ENCODE results near the gene CX3CL1. TPM values are rescaled to one million over a fixed set of nuclear protein-coding genes. Genes with fewer than 3 reads are reported as not detected.

CX3CL1 gene
- total RNA-seq, 2 experiments from 2014 or later = not detected

DNA sequence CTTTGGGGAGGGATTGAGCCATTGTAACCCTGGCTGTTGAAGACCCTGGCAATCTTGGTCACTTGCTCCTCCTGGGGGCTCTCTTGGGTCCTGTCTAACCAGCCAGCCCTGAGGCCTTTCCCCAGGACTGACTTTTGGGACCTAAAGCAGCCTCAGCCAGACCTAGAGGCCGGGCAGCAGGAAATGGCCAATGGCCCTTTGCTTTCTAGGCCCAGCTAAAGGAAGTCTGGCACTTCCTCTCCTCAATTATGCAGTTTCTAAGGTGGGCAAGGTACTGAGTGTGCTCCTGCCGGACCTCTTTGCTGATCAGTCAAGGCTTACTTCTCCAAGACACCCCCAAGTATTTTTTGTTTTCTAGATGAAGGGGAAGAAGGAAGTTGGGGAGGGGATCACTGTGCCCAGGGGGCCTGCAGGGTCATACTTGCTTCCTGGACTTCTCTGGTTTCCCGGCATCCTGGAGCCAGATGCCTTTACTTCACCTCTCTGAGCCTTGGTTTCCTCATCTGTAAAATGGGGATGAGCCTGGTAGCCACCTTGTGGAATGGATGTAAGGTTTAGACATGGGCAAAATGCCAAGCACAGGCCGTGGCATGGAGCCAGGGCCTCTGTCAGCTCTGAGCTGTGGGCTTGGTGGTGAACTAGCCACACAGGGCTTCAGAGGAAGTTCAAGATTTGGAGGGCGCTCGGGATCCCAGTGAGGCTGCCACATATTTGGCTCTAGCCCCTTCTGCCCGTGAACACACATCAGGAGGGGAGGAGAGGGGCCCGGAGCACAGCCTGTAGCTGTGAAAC lies 8.6 kb downstream of the CX3CL1 start:
- no peak for DNase-seq
- no peaks in the 10 kb centered on the region for H3K36me3 Mint-ChIP-seq (ENCODE audit: low read depth)
- H3K4me3 Mint-ChIP-seq = no peak overlapping the region
- no peaks in the 10 kb centered on the region for H3K9me3 Mint-ChIP-seq
- ChIA-PET CTCF (interaction anchor here (0.6 kb wide), 2 partner anchors 50 to 56 kb away, joined by 3 read pairs; no protein-coding TSS in a partner anchor), POLR2A (no interaction called here)
- H3K27me3 Mint-ChIP-seq = peaks cover 2% of the 10 kb centered on the region
- H3K4me1 Mint-ChIP-seq = peaks cover 9% of the 10 kb centered on the region
- no peak overlapping the region for H3K27ac Mint-ChIP-seq

DNA sequence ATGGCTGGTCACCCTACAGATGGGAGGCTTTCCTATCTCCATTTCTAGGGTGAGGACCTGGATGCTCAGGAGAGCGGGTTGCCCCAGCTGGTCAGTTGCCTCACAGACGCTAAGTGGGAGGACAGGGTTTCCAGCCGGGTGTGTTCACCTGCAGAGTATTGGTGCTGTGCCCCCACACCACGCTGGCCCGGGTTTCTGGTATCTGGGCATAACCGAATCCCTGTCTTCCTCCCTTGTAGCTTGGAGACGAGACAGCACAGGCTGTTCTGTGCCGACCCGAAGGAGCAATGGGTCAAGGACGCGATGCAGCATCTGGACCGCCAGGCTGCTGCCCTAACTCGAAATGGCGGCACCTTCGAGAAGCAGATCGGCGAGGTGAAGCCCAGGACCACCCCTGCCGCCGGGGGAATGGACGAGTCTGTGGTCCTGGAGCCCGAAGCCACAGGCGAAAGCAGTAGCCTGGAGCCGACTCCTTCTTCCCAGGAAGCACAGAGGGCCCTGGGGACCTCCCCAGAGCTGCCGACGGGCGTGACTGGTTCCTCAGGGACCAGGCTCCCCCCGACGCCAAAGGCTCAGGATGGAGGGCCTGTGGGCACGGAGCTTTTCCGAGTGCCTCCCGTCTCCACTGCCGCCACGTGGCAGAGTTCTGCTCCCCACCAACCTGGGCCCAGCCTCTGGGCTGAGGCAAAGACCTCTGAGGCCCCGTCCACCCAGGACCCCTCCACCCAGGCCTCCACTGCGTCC lies 9.7 kb downstream of the CX3CL1 start:
- CTCF ChIA-PET = interaction anchor here (0.9 kb wide), 1 partner anchor 11 kb away, joined by 3 read pairs; no protein-coding TSS in a partner anchor
- DNase-seq = no peak
- Mint-ChIP-seq H3K27ac (no peak overlapping the region), H3K36me3 (ENCODE audit: low read depth) (no peaks in the 10 kb centered on the region), H3K27me3 (no peaks in the 10 kb centered on the region), H3K4me3 (no peak overlapping the region), H3K9me3 (no peaks in the 10 kb centered on the region), H3K4me1 (peaks cover 9% of the 10 kb centered on the region)
- POLR2A ChIA-PET = no interaction called here

DNA sequence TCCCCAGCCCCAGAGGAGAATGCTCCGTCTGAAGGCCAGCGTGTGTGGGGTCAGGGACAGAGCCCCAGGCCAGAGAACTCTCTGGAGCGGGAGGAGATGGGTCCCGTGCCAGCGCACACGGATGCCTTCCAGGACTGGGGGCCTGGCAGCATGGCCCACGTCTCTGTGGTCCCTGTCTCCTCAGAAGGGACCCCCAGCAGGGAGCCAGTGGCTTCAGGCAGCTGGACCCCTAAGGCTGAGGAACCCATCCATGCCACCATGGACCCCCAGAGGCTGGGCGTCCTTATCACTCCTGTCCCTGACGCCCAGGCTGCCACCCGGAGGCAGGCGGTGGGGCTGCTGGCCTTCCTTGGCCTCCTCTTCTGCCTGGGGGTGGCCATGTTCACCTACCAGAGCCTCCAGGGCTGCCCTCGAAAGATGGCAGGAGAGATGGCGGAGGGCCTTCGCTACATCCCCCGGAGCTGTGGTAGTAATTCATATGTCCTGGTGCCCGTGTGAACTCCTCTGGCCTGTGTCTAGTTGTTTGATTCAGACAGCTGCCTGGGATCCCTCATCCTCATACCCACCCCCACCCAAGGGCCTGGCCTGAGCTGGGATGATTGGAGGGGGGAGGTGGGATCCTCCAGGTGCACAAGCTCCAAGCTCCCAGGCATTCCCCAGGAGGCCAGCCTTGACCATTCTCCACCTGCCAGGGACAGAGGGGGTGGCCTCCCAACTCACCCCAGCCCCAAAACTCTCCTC lies 10.4 kb downstream of the CX3CL1 start:
- Mint-ChIP-seq H3K4me1 (peaks cover 3% of the 10 kb centered on the region), H3K27me3 (no peaks in the 10 kb centered on the region)

DNA sequence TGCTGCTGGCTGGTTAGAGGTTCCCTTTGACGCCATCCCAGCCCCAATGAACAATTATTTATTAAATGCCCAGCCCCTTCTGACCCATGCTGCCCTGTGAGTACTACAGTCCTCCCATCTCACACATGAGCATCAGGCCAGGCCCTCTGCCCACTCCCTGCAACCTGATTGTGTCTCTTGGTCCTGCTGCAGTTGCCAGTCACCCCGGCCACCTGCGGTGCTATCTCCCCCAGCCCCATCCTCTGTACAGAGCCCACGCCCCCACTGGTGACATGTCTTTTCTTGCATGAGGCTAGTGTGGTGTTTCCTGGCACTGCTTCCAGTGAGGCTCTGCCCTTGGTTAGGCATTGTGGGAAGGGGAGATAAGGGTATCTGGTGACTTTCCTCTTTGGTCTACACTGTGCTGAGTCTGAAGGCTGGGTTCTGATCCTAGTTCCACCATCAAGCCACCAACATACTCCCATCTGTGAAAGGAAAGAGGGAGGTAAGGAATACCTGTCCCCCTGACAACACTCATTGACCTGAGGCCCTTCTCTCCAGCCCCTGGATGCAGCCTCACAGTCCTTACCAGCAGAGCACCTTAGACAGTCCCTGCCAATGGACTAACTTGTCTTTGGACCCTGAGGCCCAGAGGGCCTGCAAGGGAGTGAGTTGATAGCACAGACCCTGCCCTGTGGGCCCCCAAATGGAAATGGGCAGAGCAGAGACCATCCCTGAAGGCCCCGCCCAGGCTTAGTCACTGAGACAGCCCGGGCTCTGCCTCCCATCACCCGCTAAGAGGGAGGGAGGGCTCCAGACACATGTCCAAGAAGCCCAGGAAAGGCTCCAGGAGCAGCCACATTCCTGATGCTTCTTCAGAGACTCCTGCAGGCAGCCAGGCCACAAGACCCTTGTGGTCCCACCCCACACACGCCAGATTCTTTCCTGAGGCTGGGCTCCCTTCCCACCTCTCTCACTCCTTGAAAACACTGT lies 11.3 kb downstream of the CX3CL1 start:
- no peaks in the 10 kb centered on the region for H3K36me3 Mint-ChIP-seq (ENCODE audit: low read depth)
- no peaks in the 10 kb centered on the region for H3K4me1 Mint-ChIP-seq
- H3K9me3 Mint-ChIP-seq = no peaks in the 10 kb centered on the region
- H3K4me3 Mint-ChIP-seq = no peak overlapping the region
- H3K27ac Mint-ChIP-seq = no peak overlapping the region
- peaks cover 1% of the 10 kb centered on the region for H3K27me3 Mint-ChIP-seq
- CTCF ChIA-PET = no interaction called here
- no peak for DNase-seq
- POLR2A ChIA-PET = no interaction called here

More for the DNA sequence above, 10.4 kb downstream of the CX3CL1 start:
- no peak overlapping the region for H3K4me3 Mint-ChIP-seq
- POLR2A ChIA-PET = no interaction called here
- no peaks in the 10 kb centered on the region for H3K36me3 Mint-ChIP-seq (ENCODE audit: low read depth)
- no peaks in the 10 kb centered on the region for H3K9me3 Mint-ChIP-seq
- H3K27ac Mint-ChIP-seq = no peak overlapping the region
- CTCF ChIA-PET = interaction anchor here (0.9 kb wide), 1 partner anchor 10 kb away, joined by 3 read pairs; no protein-coding TSS in a partner anchor
- no peak for DNase-seq

DNA sequence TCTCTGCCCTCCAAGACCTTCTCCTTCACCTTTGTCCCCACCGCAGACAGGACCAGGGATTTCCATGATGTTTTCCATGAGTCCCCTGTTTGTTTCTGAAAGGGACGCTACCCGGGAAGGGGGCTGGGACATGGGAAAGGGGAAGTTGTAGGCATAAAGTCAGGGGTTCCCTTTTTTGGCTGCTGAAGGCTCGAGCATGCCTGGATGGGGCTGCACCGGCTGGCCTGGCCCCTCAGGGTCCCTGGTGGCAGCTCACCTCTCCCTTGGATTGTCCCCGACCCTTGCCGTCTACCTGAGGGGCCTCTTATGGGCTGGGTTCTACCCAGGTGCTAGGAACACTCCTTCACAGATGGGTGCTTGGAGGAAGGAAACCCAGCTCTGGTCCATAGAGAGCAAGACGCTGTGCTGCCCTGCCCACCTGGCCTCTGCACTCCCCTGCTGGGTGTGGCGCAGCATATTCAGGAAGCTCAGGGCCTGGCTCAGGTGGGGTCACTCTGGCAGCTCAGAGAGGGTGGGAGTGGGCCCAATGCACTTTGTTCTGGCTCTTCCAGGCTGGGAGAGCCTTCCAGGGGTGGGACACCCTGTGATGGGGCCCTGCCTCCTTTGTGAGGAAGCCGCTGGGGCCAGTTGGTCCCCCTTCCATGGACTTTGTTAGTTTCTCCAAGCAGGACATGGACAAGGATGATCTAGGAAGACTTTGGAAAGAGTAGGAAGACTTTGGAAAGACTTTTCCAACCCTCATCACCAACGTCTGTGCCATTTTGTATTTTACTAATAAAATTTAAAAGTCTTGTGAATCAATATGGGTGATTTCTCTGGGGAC lies 12.2 kb downstream of the CX3CL1 start:
- ChIA-PET CTCF (no interaction called here), POLR2A (no interaction called here)
- Mint-ChIP-seq H3K4me3 (no peak overlapping the region), H3K9me3 (no peaks in the 10 kb centered on the region), H3K36me3 (ENCODE audit: low read depth) (no peaks in the 10 kb centered on the region), H3K4me1 (no peaks in the 10 kb centered on the region), H3K27ac (no peak overlapping the region), H3K27me3 (peaks cover 3% of the 10 kb centered on the region)
- DNase-seq = no peak

DNA sequence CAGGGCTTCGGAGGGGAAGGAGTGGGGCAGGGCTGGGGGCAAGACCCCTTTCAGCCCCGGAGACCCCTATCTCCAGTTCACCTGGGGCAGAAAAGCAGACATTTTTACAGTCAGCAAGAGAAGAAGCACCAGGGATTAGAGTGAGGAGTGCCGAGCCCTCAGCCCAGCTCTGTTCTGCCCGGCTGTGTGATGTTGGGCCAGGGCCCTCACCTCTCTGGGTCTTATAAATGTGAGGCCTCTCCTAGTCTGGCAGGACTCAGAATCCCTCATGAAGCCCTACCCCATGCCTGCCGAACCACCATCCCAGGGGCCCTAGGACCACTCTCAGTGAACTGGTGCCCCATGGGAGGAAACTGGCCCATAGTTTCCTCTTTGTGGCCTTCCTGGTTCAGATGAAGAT lies 12.8 kb downstream of the CX3CL1 start:
- CTCF ChIA-PET = no interaction called here
- no peaks in the 10 kb centered on the region for H3K9me3 Mint-ChIP-seq
- no peak overlapping the region for H3K4me3 Mint-ChIP-seq
- POLR2A ChIA-PET = no interaction called here
- no peak overlapping the region for H3K27ac Mint-ChIP-seq
- DNase-seq = no peak
- peaks cover 3% of the 10 kb centered on the region for H3K27me3 Mint-ChIP-seq
- H3K36me3 Mint-ChIP-seq (ENCODE audit: low read depth) = no peaks in the 10 kb centered on the region
- H3K4me1 Mint-ChIP-seq = no peaks in the 10 kb centered on the region

DNA sequence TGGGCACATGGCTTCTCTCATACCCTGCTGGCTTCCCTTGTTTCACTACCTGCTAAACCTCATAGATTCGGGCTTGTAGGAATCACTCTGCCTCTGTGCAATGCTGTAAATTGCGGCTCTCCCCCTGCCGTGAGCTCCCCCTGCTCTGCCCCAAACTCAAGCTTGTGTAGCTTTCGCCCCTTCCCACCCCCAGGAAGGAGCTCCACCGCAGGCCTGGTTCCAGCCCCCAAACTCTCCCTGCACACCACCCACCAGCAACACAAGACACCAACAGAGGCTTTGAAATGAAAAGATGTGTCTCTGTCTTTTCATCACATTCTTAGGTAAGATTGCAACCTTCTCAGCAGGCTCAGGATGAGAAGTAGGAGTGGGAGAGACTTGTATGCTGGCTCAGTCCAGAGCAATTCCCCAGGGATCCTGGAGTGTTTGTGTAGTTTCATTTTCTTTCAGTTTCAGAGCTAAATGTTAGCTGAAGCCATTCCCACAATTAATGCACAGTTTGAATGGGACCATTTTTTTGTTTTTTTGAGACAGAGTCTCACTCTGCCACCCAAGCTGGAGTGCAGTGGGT lies 14.2 kb downstream of the CX3CL1 start:
- ChIA-PET CTCF (interaction anchor here (1.3 to 1.4 kb wide), 3 partner anchors 13 to 32 kb away, joined by 3 to 6 read pairs (median 3); no protein-coding TSS in a partner anchor), POLR2A (interaction anchor here (0.6 kb wide), 2 partner anchors 8 to 14 kb away, joined by 3 to 5 read pairs; no protein-coding TSS in a partner anchor)
- H3K36me3 Mint-ChIP-seq (ENCODE audit: low read depth) = no peaks in the 10 kb centered on the region
- no peak overlapping the region for H3K4me3 Mint-ChIP-seq
- peaks cover 6% of the 10 kb centered on the region for H3K27me3 Mint-ChIP-seq
- no peak for DNase-seq
- no peak overlapping the region for H3K27ac Mint-ChIP-seq
- no peaks in the 10 kb centered on the region for H3K4me1 Mint-ChIP-seq
- no peaks in the 10 kb centered on the region for H3K9me3 Mint-ChIP-seq

DNA sequence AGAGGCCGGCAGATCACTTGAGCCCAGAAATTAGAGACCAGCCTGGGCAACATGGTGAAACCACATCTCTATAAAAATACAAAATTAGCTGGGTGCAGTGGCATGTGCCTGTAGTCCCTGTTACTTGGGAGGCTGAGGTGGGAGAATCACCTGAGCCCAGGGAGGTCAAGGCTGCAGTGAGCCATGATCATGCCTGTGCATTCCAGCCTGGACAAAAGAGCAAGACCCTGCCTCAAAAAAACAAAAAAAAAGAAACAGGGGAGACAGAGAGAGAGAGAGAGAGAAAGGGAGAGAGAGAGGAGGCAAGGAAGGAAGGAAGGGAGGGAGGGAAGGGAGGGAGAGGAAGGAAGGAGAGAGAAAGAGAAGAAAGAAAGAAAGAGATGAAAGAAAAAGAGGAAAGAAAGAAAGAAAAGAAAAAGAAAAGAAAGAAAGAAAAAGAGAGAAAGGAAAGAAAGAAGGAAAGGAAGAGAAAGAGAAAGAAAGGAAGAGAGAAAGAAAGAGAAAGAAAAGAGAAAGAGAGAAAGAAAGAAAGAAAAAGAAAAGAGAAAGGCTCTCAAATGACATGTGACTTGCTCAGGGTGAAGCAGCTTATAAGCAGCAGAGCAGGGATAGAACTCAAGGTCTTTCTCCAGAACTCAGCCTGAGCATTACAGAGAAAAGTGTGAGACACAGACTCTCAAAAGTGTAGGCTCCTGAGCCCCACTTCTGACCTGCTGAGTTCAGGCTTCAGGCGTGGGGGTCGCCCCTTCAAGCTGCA lies 15.5 kb downstream of the CX3CL1 start:
- POLR2A ChIA-PET = no interaction called here
- Mint-ChIP-seq H3K4me1 (no peaks in the 10 kb centered on the region), H3K27ac (no peak overlapping the region), H3K4me3 (no peak overlapping the region), H3K36me3 (ENCODE audit: low read depth) (no peaks in the 10 kb centered on the region), H3K27me3 (peaks cover 8% of the 10 kb centered on the region), H3K9me3 (no peaks in the 10 kb centered on the region)
- CTCF ChIA-PET = no interaction called here
- DNase-seq = no peak

DNA sequence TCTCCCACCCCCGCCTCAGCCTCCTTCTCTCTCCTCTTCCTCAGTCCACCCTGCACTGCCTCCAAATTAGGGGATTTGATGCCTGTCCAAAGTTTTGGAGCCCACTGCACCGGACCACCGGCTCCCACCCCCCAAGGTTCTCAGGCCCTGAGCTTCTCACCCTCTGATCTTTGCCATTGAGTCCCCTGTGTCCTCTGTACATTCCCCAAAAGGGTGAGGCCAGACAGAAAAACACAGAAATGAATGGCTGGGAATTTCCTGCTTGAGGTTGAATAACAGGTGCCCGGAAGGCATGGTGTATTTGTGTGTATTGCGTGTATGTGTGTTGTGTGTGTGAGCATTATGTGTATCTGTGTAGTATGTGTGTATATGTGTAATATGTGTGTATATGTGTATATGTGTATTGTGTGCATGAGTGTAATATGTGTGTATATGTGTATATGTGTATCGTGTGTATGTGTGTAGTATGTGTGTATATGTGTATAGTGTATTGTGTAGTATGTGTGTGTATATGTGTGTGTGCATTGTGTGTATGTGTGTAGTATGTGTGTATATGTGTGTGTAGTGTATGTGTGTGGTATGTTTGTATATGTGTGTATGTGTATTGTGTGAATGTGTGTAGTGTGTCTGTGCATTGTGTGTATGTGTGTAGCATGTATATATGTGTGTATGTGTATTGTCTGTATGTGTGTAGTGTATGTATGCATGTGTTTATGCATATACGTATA lies 16.2 kb downstream of the CX3CL1 start:
- Mint-ChIP-seq H3K4me1 (no peaks in the 10 kb centered on the region), H3K9me3 (no peaks in the 10 kb centered on the region), H3K36me3 (ENCODE audit: low read depth) (no peaks in the 10 kb centered on the region), H3K4me3 (no peak overlapping the region), H3K27ac (no peak overlapping the region), H3K27me3 (peaks cover 8% of the 10 kb centered on the region)
- POLR2A ChIA-PET = no interaction called here
- CTCF ChIA-PET = no interaction called here
- no peak for DNase-seq

DNA sequence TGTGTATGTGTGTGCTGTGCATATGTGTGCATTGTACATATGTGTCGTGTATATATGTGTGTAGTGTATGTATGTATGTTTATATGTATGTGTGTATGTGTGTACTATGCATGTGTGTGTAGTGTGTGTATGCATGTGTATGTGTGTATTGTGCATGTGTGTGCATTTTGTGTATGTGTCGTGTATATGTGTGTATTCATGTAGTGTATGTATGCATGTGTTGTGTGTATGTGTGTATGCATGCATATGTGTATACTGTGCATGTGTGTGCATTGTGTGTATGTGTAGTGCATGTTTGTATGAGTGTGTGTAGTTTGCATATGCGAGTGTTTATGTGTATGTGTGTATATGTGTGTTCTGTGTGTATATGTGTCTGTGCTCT lies 16.8 kb downstream of the CX3CL1 start:
- DNase-seq = no peak
- Mint-ChIP-seq H3K4me3 (no peak overlapping the region), H3K4me1 (no peaks in the 10 kb centered on the region), H3K27me3 (peaks cover 8% of the 10 kb centered on the region), H3K9me3 (no peaks in the 10 kb centered on the region), H3K36me3 (ENCODE audit: low read depth) (no peaks in the 10 kb centered on the region), H3K27ac (no peak overlapping the region)
- CTCF ChIA-PET = interaction anchor here (0.7 to 1.2 kb wide), 2 partner anchors 16 to 87 kb away, joined by 3 read pairs; partner anchors contain the start of gene CCL17
- POLR2A ChIA-PET = no interaction called here

All from activated CD4-positive, alpha-beta T cell treated with anti-CD3 and anti-CD28 coated beads, Interleukin-2, amount 10 ng/mL, durations not matched to agents 7 days and 5 days (primary cell).